Esophagus squamous epithelium (tissue), 5 donors: Measurements from ENCODE around the gene CDK5RAP2. TPM values are rescaled to one million over a fixed set of nuclear protein-coding genes. Genes with fewer than 3 reads are reported as not detected.

Experiments used
- DNase-seq: peaks from one replicate; lab custom pipeline; 2025; lab: John Stamatoyannopoulos, UW
- H3K27ac ChIP-seq, 4 donors: fragments of 200-600 bp; sonication (generic); one replicate each; pipeline ENCODE4 v1.5.1; 2016 to 2019; ENCODE audit warnings: mild to moderate bottlenecking in 1 of 4
- H3K27me3 ChIP-seq, 4 donors: fragments of 200-600 bp; sonication (generic); 1 replicate in 3 of 4; 2 replicates in 1 of 4; pipeline versions ENCODE4 v1.5.1 to v1.6.0; 2017 to 2021; ENCODE audit warnings: antibody characterized with exemption in 1 of 4
- H3K36me3 ChIP-seq, 3 donors: fragments of 200-600 bp; sonication (generic); one replicate each; pipeline ENCODE4 v1.5.1; 2016 to 2019
- H3K4me1 ChIP-seq, 3 donors: fragments of 200-600 bp; sonication (generic); one replicate each; pipeline ENCODE4 v1.5.1; 2017 to 2019
- H3K4me3 ChIP-seq, 4 donors: fragments of 200-600 bp; sonication (generic); 1 replicate in 3 of 4; 2 replicates in 1 of 4; pipeline ENCODE4 v1.5.1; 2016 to 2019; ENCODE audit warnings: mild to moderate bottlenecking in 2 of 4, moderate library complexity in 1 of 4
- H3K9me3 ChIP-seq, 3 donors: fragments of 200-600 bp; sonication (generic); one replicate each; pipeline ENCODE4 v1.5.1; 2016 to 2019
- POLR2A ChIP-seq, 4 donors: fragments of 450-650 bp; IDR thresholded peaks; one replicate each; pipeline ENCODE4 v1.6.1; 2017; ENCODE audit warnings: antibody characterized with exemption in 4 of 4, mild to moderate bottlenecking in 4 of 4, moderate library complexity in 3 of 4
- WGBS, 2 donors: methylation state at CpG; one replicate each; pipeline ENCODE4 v1.1.5; 2018; 5-methylcytosine and 5-hydroxymethylcytosine counted together
- intact Hi-C: fragments of 100-400 bp; cut with DNase I; formaldehyde crosslinking; loops from one replicate; pipeline ENCODE4 v1.15.0; 2022
- total RNA-seq, 4 donors: library from RNA; depleted of rRNA; stranded (reverse); fragments of >200 nt; gene quantifications; one replicate each; pipeline ENCODE4 v1.1.0, GENCODE V29; 2016
- TF ChIP-seq, protein P1 (sequence below), 6 experiments: fragments of 450-650 bp in 4 of 6; fragments of 200-600 bp in 2 of 6; sonication (generic) in 2 of 6; IDR thresholded peaks; one replicate each; pipeline ENCODE4 v1.5.1; 2016 to 2019; ENCODE audit warnings: antibody characterized with exemption in 6 of 6, mild to moderate bottlenecking in 4 of 6, moderate library complexity in 4 of 6
- donor health status: DM: yes; HTN: yes; CAD: no.

The CDK5RAP2 gene
- total RNA-seq, 4 donors from 2014 or later, result 23.2 to 41.2 (median 33.8) TPM

DNA sequence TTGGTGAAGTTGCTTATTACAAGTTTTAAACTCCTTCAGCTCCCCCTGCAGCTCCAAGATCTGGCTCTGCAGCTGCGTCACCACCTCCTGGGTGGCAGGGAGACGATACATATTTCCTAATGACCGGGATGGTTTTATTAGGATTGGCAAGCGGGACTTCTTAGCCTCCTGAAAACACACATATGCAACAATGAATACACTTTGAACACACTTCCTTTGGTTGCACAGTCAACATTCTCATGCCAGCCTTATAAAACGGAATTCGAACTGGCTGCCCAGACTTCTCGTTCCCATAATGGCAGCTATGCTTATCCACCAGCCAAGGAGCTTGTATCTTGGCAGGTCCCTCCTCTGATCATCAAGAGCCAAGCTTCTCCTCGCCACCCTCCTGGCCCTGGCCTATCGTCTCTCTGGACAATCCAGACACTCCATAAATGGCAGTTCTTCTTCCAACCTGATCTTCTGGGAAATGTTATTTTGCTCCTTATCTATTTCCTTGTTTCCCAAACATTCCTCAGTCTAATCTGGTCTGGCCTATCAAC, 131.9 kb downstream of the CDK5RAP2 start:
- intact Hi-C loops, result no loop called here
- WGBS, 2 donors, result 98 to 99% methylated on average over 9 of the region's 9 CpGs
- no peak for DNase-seq

DNA sequence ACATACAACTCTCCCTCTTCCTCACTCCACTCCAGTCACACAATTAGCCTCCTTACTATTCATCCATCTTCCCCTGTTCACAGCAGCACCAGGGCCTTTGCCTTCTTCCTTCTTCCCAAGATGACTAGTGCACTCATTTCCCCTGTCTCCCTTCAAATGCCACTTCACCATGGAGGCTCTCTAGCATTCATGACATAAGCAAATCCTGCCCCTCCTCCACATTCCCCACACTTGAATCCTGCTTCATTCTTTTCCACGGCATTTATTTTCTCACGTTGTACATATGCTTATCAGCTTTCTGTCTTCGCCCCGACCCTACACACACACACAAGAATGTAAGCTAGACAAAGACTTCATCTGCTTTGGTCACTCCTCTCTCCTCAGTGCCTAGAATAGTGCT, 133.3 kb downstream of the CDK5RAP2 start:
- no peak for DNase-seq
- Histone ChIP-seq H3K27ac (no peak overlapping the region), H3K9me3 (no peaks in the 10 kb centered on the region), H3K4me3 (no peak overlapping the region), H3K4me1 (no peaks in the 10 kb centered on the region), H3K27me3 (no peaks in the 10 kb centered on the region), H3K36me3 (peaks cover 0 to 92% (median 0%) of the 10 kb centered on the region in 3 donors)
- WGBS, 2 donors, result 81% methylated on average over 4 of the region's 4 CpGs
- intact Hi-C loops, result no loop called here
- no peak for TF ChIP-seq POLR2A (IDR thresholded peaks at IDR 0.05)
- TF ChIP-seq, protein P1, sequence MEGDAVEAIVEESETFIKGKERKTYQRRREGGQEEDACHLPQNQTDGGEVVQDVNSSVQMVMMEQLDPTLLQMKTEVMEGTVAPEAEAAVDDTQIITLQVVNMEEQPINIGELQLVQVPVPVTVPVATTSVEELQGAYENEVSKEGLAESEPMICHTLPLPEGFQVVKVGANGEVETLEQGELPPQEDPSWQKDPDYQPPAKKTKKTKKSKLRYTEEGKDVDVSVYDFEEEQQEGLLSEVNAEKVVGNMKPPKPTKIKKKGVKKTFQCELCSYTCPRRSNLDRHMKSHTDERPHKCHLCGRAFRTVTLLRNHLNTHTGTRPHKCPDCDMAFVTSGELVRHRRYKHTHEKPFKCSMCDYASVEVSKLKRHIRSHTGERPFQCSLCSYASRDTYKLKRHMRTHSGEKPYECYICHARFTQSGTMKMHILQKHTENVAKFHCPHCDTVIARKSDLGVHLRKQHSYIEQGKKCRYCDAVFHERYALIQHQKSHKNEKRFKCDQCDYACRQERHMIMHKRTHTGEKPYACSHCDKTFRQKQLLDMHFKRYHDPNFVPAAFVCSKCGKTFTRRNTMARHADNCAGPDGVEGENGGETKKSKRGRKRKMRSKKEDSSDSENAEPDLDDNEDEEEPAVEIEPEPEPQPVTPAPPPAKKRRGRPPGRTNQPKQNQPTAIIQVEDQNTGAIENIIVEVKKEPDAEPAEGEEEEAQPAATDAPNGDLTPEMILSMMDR (IDR thresholded peaks at IDR 0.05), result no peak

More for the DNA sequence above, 131.9 kb downstream of the CDK5RAP2 start:
- H3K9me3 ChIP-seq, result no peaks in the 10 kb centered on the region
- no peak overlapping the region for H3K27ac ChIP-seq
- no peak overlapping the region for H3K4me3 ChIP-seq
- no peaks in the 10 kb centered on the region for H3K27me3 ChIP-seq
- peaks cover 0 to 91% (median 0%) of the 10 kb centered on the region in 3 donors for H3K36me3 ChIP-seq
- TF ChIP-seq POLR2A (IDR thresholded peaks at IDR 0.05), result no peak
- TF ChIP-seq, protein P1 (IDR thresholded peaks at IDR 0.05), result no peak
- H3K4me1 ChIP-seq, result no peaks in the 10 kb centered on the region

- Histone ChIP-seq H3K36me3 (peaks cover 0 to 93% (median 6%) of the 10 kb centered on the region in 3 donors), H3K4me1 (peaks cover 0 to 8% (median 0%) of the 10 kb centered on the region in 3 donors), H3K27ac (no peak overlapping the region), H3K4me3 (no peak overlapping the region), H3K9me3 (no peaks in the 10 kb centered on the region), H3K27me3 (no peaks in the 10 kb centered on the region)
- intact Hi-C loops, result no loop called here
- TF ChIP-seq, protein P1 (IDR thresholded peaks at IDR 0.05), result no peak
- TF ChIP-seq POLR2A (IDR thresholded peaks at IDR 0.05), result no peak
- no peak for DNase-seq
- WGBS, 2 donors, result 87 to 90% methylated on average over 3 of the region's 3 CpGs
Measured at GRCh38 chr9:120443976-120444375, 136.0 kb downstream of the CDK5RAP2 start.

DNA sequence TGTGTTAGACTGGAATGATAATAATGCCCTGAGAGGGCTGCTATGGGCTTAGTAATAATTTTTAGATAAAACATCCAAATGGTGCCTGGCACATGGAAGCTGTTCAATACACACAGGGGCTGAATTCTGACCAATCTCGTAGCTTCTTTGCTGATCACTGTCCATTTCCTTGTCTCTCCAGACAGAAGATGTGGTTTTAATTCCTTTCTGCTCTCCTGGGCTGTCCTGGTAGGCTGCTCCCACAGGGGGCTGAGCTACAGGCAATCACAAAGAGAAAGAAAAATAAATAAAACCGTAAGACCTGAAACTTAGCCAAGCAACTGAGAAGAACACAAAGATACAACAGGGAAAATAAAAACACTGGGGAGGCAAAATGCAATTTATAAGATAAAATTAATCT, 136.5 kb downstream of the CDK5RAP2 start:
- H3K27ac ChIP-seq, result no peak overlapping the region
- TF ChIP-seq, protein P1 (IDR thresholded peaks at IDR 0.05), result no peak
- TF ChIP-seq POLR2A (IDR thresholded peaks at IDR 0.05), result no peak
- 47 to 60% methylated on average over 2 of the region's 2 CpGs for WGBS, 2 donors
- intact Hi-C loops, result no loop called here
- no peaks in the 10 kb centered on the region for H3K27me3 ChIP-seq
- no peaks in the 10 kb centered on the region for H3K9me3 ChIP-seq
- H3K36me3 ChIP-seq, result peaks cover 0 to 94% (median 6%) of the 10 kb centered on the region in 3 donors
- DNase-seq, result no peak
- H3K4me3 ChIP-seq, result no peak overlapping the region
- peaks cover 0 to 8% (median 0%) of the 10 kb centered on the region in 3 donors for H3K4me1 ChIP-seq

GRCh38 chr9:120442308-120442995, 137.5 kb downstream of the CDK5RAP2 start:
- Histone ChIP-seq H3K27ac (no peak overlapping the region), H3K9me3 (no peaks in the 10 kb centered on the region), H3K4me3 (no peak overlapping the region), H3K27me3 (no peaks in the 10 kb centered on the region), H3K4me1 (peaks cover 0 to 8% (median 0%) of the 10 kb centered on the region in 3 donors), H3K36me3 (peaks cover 0 to 94% (median 6%) of the 10 kb centered on the region in 3 donors)
- TF ChIP-seq, protein P1 (IDR thresholded peaks at IDR 0.05), result no peak
- no peak for TF ChIP-seq POLR2A (IDR thresholded peaks at IDR 0.05)
- intact Hi-C loops, result no loop called here
- no peak for DNase-seq
- 88% methylated on average over 6 of the region's 6 CpGs for WGBS, 2 donors
